ENCODE data around the gene MEIOSIN. TPM values are rescaled to one million over a fixed set of nuclear protein-coding genes. Genes with fewer than 3 reads are reported as not detected.

The MEIOSIN gene
- total and polyA plus RNA-seq, 9 of the 15 experiments (the other 6 are each of a cell fraction or from before 2014, with no cell fraction given) = 0.06 to 2.0 (median 0.76) TPM

DNA sequence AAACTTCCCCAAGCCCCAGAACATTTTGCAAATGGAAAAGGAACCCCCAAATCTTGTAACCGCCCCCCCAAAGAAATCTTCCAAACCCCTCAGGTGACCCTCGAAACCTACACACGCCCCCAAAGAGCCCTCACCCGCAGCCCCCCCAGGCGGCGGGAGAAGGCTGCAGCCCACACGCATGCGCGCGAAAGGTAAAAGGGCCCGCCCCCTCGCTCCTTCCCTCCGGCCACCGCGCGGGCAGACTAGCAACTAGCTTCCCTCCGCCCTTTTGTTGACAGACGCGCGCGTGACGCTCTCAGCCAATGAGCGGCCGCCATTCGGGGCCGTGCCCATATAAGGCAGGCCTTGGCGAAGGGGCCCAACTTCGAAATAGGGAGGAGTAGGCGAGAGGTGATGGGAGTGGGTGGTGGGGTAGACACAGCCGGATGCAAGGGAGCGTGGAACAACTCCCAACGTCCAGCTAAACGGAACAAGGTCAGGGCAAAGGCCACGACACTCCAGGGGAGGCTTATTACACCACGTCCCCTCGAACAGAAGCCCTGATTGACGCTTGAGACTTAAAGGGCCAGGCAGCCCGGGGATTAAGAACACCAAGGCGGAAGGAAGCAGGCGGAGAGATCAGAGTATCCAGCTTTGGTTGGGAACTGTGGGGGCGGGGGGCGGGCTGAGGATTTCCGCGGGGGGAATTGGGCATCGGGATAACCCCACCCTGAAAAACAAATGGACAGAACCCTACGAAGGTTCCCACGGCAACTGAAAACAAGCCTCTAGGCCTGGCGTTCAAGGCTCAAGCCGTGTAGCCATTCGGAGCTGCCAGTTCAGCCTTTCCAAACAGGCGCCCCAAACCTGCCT is 15.9 kb upstream of the MEIOSIN start (continued):
- TF ChIP-seq, protein P1, sequence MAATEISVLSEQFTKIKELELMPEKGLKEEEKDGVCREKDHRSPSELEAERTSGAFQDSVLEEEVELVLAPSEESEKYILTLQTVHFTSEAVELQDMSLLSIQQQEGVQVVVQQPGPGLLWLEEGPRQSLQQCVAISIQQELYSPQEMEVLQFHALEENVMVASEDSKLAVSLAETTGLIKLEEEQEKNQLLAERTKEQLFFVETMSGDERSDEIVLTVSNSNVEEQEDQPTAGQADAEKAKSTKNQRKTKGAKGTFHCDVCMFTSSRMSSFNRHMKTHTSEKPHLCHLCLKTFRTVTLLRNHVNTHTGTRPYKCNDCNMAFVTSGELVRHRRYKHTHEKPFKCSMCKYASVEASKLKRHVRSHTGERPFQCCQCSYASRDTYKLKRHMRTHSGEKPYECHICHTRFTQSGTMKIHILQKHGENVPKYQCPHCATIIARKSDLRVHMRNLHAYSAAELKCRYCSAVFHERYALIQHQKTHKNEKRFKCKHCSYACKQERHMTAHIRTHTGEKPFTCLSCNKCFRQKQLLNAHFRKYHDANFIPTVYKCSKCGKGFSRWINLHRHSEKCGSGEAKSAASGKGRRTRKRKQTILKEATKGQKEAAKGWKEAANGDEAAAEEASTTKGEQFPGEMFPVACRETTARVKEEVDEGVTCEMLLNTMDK (IDR thresholded peaks at IDR 0.05; ENCODE audit: borderline replicate concordance, insufficient read depth, low read depth, low read length, poor library complexity, severe bottlenecking) = peak; percentile 53
- no peak for TF ChIP-seq ZNF140 (CRISPR knock-in tag; IDR thresholded peaks at IDR 0.05)
- TF ChIP-seq ZNF830 (CRISPR knock-in tag; IDR thresholded peaks at IDR 0.05) = no peak
- peak; percentile 82 for TF ChIP-seq POLR2H (tag; IDR thresholded peaks at IDR 0.05; ENCODE audit: low read depth)
- TF ChIP-seq, protein P2, sequence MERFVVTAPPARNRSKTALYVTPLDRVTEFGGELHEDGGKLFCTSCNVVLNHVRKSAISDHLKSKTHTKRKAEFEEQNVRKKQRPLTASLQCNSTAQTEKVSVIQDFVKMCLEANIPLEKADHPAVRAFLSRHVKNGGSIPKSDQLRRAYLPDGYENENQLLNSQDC (CRISPR knock-in tag; IDR thresholded peaks at IDR 0.05) = peak; percentile 67
- no peak for TF ChIP-seq DPF2 (IDR thresholded peaks at IDR 0.05)
- peak; percentile 72; the same call in 1 of the 2 replicates for TF ChIP-seq MYNN (IDR thresholded peaks at IDR 0.05)
- TF ChIP-seq MYNN (CRISPR knock-in tag; IDR thresholded peaks at IDR 0.05) = no peak
- TF ChIP-seq CHCHD3 (CRISPR knock-in tag; IDR thresholded peaks at IDR 0.05) = no peak
- TF ChIP-seq FOXP1 (CRISPR knock-in tag; IDR thresholded peaks at IDR 0.05) = peak; percentile 76; the same call in 1 of the 2 replicates
- TF ChIP-seq ZNF75A (CRISPR knock-in tag; IDR thresholded peaks at IDR 0.05) = no peak
- TF ChIP-seq TAF7 (tag; IDR thresholded peaks at IDR 0.05) = peak; percentile 34; the same call in 1 of the 2 replicates
- no peak for TF ChIP-seq SMAD2 (IDR thresholded peaks at IDR 0.05; ENCODE audit: low read depth, low read length)
- no peak for TF ChIP-seq FOXK1 (CRISPR knock-in tag; IDR thresholded peaks at IDR 0.05; ENCODE audit: borderline replicate concordance)
- TF ChIP-seq, protein P3, sequence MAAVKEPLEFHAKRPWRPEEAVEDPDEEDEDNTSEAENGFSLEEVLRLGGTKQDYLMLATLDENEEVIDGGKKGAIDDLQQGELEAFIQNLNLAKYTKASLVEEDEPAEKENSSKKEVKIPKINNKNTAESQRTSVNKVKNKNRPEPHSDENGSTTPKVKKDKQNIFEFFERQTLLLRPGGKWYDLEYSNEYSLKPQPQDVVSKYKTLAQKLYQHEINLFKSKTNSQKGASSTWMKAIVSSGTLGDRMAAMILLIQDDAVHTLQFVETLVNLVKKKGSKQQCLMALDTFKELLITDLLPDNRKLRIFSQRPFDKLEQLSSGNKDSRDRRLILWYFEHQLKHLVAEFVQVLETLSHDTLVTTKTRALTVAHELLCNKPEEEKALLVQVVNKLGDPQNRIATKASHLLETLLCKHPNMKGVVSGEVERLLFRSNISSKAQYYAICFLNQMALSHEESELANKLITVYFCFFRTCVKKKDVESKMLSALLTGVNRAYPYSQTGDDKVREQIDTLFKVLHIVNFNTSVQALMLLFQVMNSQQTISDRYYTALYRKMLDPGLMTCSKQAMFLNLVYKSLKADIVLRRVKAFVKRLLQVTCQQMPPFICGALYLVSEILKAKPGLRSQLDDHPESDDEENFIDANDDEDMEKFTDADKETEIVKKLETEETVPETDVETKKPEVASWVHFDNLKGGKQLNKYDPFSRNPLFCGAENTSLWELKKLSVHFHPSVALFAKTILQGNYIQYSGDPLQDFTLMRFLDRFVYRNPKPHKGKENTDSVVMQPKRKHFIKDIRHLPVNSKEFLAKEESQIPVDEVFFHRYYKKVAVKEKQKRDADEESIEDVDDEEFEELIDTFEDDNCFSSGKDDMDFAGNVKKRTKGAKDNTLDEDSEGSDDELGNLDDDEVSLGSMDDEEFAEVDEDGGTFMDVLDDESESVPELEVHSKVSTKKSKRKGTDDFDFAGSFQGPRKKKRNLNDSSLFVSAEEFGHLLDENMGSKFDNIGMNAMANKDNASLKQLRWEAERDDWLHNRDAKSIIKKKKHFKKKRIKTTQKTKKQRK (IDR thresholded peaks at IDR 0.05; ENCODE audit: borderline replicate concordance, low read depth, low read length) = no peak
- TF ChIP-seq CREBBP (IDR thresholded peaks at IDR 0.05; ENCODE audit: low read depth, low read length) = no peak
- TF ChIP-seq L3MBTL2 (IDR thresholded peaks at IDR 0.05) = peak; percentile 67
- peak; percentile 80 for TF ChIP-seq RBFOX2 (IDR thresholded peaks at IDR 0.05; ENCODE audit: low read depth, low read length)
- no peak for TF ChIP-seq NCOA6 (IDR thresholded peaks at IDR 0.05)
- no peak for TF ChIP-seq SNIP1 (IDR thresholded peaks at IDR 0.05; ENCODE audit: low read depth)
- no peak for TF ChIP-seq NFE2 (IDR thresholded peaks at IDR 0.05; ENCODE audit: low read depth)
- TF ChIP-seq CBX3 (IDR thresholded peaks at IDR 0.05; ENCODE audit: borderline replicate concordance in 1 of 2, low read length in 2 of 2) = 0 out of 3 replicates have a peak, but pooled peaks of 1 of the 2 experiments have one; percentile 20
- no peak for TF ChIP-seq NFE2L1 (tag; IDR thresholded peaks at IDR 0.05; ENCODE audit: borderline replicate concordance, low read depth)
